ENCODE measurements around the gene RBFOX2.

The RBFOX2 gene

GRCh38 chr22:35852076-35852475 lies 176.5 kb downstream of the RBFOX2 start:
- no peaks in the 10 kb centered on the region for H3K36me3 ChIP-seq (replicated peaks; ENCODE audit: low read depth, low read length)
- no peak overlapping the region for H3K9ac ChIP-seq (ENCODE audit: low read length)
- no peaks in the 10 kb centered on the region for H3K79me2 ChIP-seq (ENCODE audit: low read length)
- H3K27me3 ChIP-seq (ENCODE audit: low read depth, low read length) = peaks cover 14% of the 10 kb centered on the region
- TF ChIP-seq CTCF (IDR thresholded peaks at IDR 0.05; ENCODE audit: low read depth, low read length) (no peak), EZH2phosphoT487 (IDR thresholded peaks at IDR 0.05; ENCODE audit: low read depth) (no peak)
- no peaks in the 10 kb centered on the region for H3K4me1 ChIP-seq (ENCODE audit: low read length)
- no peaks in the 10 kb centered on the region for H4K20me1 ChIP-seq (ENCODE audit: insufficient read depth, low read length)
- no peak overlapping the region for H3K4me2 ChIP-seq (ENCODE audit: low read length)
- H3K9me3 ChIP-seq (ENCODE audit: insufficient read depth, low read length) = no peaks in the 10 kb centered on the region
- no peak overlapping the region for H2AFZ ChIP-seq (ENCODE audit: low read depth, low read length)
- no peak overlapping the region for H3K27ac ChIP-seq (ENCODE audit: low read length)
- no peak overlapping the region for H3K4me3 ChIP-seq (ENCODE audit: low read length)

GRCh38 chr22:35850831-35851230 lies 177.8 kb downstream of the RBFOX2 start:
- no peak overlapping the region for H3K4me3 ChIP-seq (ENCODE audit: low read length)
- no peaks in the 10 kb centered on the region for H3K36me3 ChIP-seq (replicated peaks; ENCODE audit: low read depth, low read length)
- no peaks in the 10 kb centered on the region for H3K9me3 ChIP-seq (ENCODE audit: insufficient read depth, low read length)
- H3K27ac ChIP-seq (ENCODE audit: low read length) = no peak overlapping the region
- H3K79me2 ChIP-seq (ENCODE audit: low read length) = no peaks in the 10 kb centered on the region
- H2AFZ ChIP-seq (ENCODE audit: low read depth, low read length) = no peak overlapping the region
- no peak overlapping the region for H3K4me2 ChIP-seq (ENCODE audit: low read length)
- no peak overlapping the region for H3K9ac ChIP-seq (ENCODE audit: low read length)
- no peaks in the 10 kb centered on the region for H4K20me1 ChIP-seq (ENCODE audit: insufficient read depth, low read length)
- peaks cover 5% of the 10 kb centered on the region for H3K27me3 ChIP-seq (ENCODE audit: low read depth, low read length)
- TF ChIP-seq CTCF (IDR thresholded peaks at IDR 0.05; ENCODE audit: low read depth, low read length) (no peak), EZH2phosphoT487 (IDR thresholded peaks at IDR 0.05; ENCODE audit: low read depth) (no peak)
- no peaks in the 10 kb centered on the region for H3K4me1 ChIP-seq (ENCODE audit: low read length)

- Histone ChIP-seq H2AFZ (ENCODE audit: low read depth, low read length) (no peak overlapping the region), H3K4me2 (ENCODE audit: low read length) (no peak overlapping the region), H3K9ac (ENCODE audit: low read length) (no peak overlapping the region), H3K79me2 (ENCODE audit: low read length) (no peaks in the 10 kb centered on the region), H3K27ac (ENCODE audit: low read length) (no peak overlapping the region), H3K36me3 (replicated peaks; ENCODE audit: low read depth, low read length) (no peaks in the 10 kb centered on the region), H3K27me3 (ENCODE audit: low read depth, low read length) (peaks cover 13% of the 10 kb centered on the region), H3K4me3 (ENCODE audit: low read length) (no peak overlapping the region), H3K9me3 (ENCODE audit: insufficient read depth, low read length) (no peaks in the 10 kb centered on the region), H3K4me1 (ENCODE audit: low read length) (no peaks in the 10 kb centered on the region), H4K20me1 (ENCODE audit: insufficient read depth, low read length) (no peaks in the 10 kb centered on the region)
- no peak for TF ChIP-seq CTCF (IDR thresholded peaks at IDR 0.05; ENCODE audit: low read depth, low read length)
- no peak for TF ChIP-seq EZH2phosphoT487 (IDR thresholded peaks at IDR 0.05; ENCODE audit: low read depth)
Observed at GRCh38 chr22:35846804-35847203, 181.8 kb downstream of the RBFOX2 start.

GRCh38 chr22:35844886-35845285 lies 183.7 kb downstream of the RBFOX2 start:
- Histone ChIP-seq H3K4me2 (ENCODE audit: low read length) (no peak overlapping the region), H3K9ac (ENCODE audit: low read length) (no peak overlapping the region), H3K9me3 (ENCODE audit: insufficient read depth, low read length) (no peaks in the 10 kb centered on the region), H3K27me3 (ENCODE audit: low read depth, low read length) (peaks cover 19% of the 10 kb centered on the region), H3K4me1 (ENCODE audit: low read length) (no peaks in the 10 kb centered on the region), H4K20me1 (ENCODE audit: insufficient read depth, low read length) (no peaks in the 10 kb centered on the region), H3K79me2 (ENCODE audit: low read length) (no peaks in the 10 kb centered on the region), H3K4me3 (ENCODE audit: low read length) (no peak overlapping the region), H2AFZ (ENCODE audit: low read depth, low read length) (no peak overlapping the region), H3K36me3 (replicated peaks; ENCODE audit: low read depth, low read length) (no peaks in the 10 kb centered on the region), H3K27ac (ENCODE audit: low read length) (no peak overlapping the region)
- TF ChIP-seq EZH2phosphoT487 (IDR thresholded peaks at IDR 0.05; ENCODE audit: low read depth) = no peak
- TF ChIP-seq CTCF (IDR thresholded peaks at IDR 0.05; ENCODE audit: low read depth, low read length) = no peak

All from OCI-LY3 (cell line).